Ramos (cell line): Measurements from ENCODE around the gene SLC18A3.

Source experiments
- in situ Hi-C: fragments of 300-500 bp; cut with MboI; formaldehyde crosslinking; loops from one replicate; pipeline ENCODE4 v1.14.3; 2022; ENCODE audit warnings: low sequenced_read_pairs; ENCODE audit not compliant: unreplicated experiment

The SLC18A3 gene

GRCh38 chr10:49647554-49647953, 37.4 kb downstream of the SLC18A3 start:
- in situ Hi-C loops, result no loop called here

- in situ Hi-C loops, result no loop called here
Observed at GRCh38 chr10:49647985-49648795, 38.1 kb downstream of the SLC18A3 start.

- in situ Hi-C loops, result no loop called here
Observed at GRCh38 chr10:49649294-49649693, 39.2 kb downstream of the SLC18A3 start.

- in situ Hi-C loops, result no loop called here
Observed at GRCh38 chr10:49649936-49650723, 40.0 kb downstream of the SLC18A3 start.

GRCh38 chr10:49650724-49651034, 40.6 kb downstream of the SLC18A3 start:
- in situ Hi-C loops, result no loop called here

GRCh38 chr10:49651039-49651835, 41.1 kb downstream of the SLC18A3 start:
- in situ Hi-C loops, result no loop called here

- in situ Hi-C loops, result no loop called here
Observed at GRCh38 chr10:49651917-49652316, 41.8 kb downstream of the SLC18A3 start.

GRCh38 chr10:49652421-49653272, 42.5 kb downstream of the SLC18A3 start:
- in situ Hi-C loops, result no loop called here

- in situ Hi-C loops, result no loop called here
Observed at GRCh38 chr10:49653273-49653929, 43.3 kb downstream of the SLC18A3 start.

GRCh38 chr10:49654036-49654693, 44.1 kb downstream of the SLC18A3 start:
- in situ Hi-C loops, result no loop called here

GRCh38 chr10:49655099-49655498, 45.0 kb downstream of the SLC18A3 start:
- in situ Hi-C loops, result no loop called here

GRCh38 chr10:49656845-49657493, 46.9 kb downstream of the SLC18A3 start:
- in situ Hi-C loops, result no loop called here

- in situ Hi-C loops, result no loop called here
Observed at GRCh38 chr10:49657606-49658005, 47.5 kb downstream of the SLC18A3 start.

GRCh38 chr10:49661140-49661856, 51.2 kb downstream of the SLC18A3 start:
- in situ Hi-C loops, result no loop called here
